HepG2 (cell line): ENCODE measurements around the gene FXYD6. TPM values are rescaled to one million over a fixed set of nuclear protein-coding genes. Genes with fewer than 3 reads are reported as not detected.

ENCODE experiments used
- CBX1 ChIP-seq: IDR thresholded peaks from one replicate; pipeline ENCODE4 v1.6.1; 2016; ENCODE audit warnings: antibody characterized with exemption, low read depth
- ETV6 ChIP-seq: sonication (generic); formaldehyde crosslinking; conservative IDR thresholded peaks from 2 replicates; pipeline ENCODE4 v1.4.0; 2020; ENCODE audit warnings: missing genetic modification reagents
- HDAC2 ChIP-seq: sonication (generic); formaldehyde crosslinking; IDR thresholded peaks from 2 replicates; pipeline ENCODE4 v1.4.0; 2020; ENCODE audit warnings: missing genetic modification reagents
- JARID2 ChIP-seq: sonication (generic); formaldehyde crosslinking; IDR thresholded peaks from 2 replicates; pipeline ENCODE4 v1.8.1; 2023; ENCODE audit warnings: missing genetic modification reagents, inconsistent platforms; ENCODE audit not compliant: insufficient replicate concordance
- KIAA2018 ChIP-seq: sonication (generic); formaldehyde crosslinking; IDR thresholded peaks from 2 replicates; pipeline ENCODE4 v1.5.0; 2020; ENCODE audit warnings: mild to moderate bottlenecking, missing genetic modification reagents, borderline replicate concordance
- PHF21A ChIP-seq: sonication (generic); formaldehyde crosslinking; IDR thresholded peaks from 2 replicates; pipeline ENCODE4 v1.5.0; 2020; ENCODE audit warnings: mild to moderate bottlenecking, missing genetic modification reagents
- POLR2A ChIP-seq, 2 experiments: IDR thresholded peaks; 2 replicates each; pipeline ENCODE4 v1.6.1; 2011; ENCODE audit warnings: low read depth in 2 of 2, low read length in 2 of 2, mild to moderate bottlenecking in 1 of 2, moderate library complexity in 1 of 2; ENCODE audit not compliant: insufficient read depth in 1 of 2
- TCF12 ChIP-seq, 2 experiments: fragments of 450-650 bp in 1 of 2; sonication (generic) in 1 of 2; formaldehyde crosslinking in 1 of 2; IDR thresholded peaks; 2 replicates each; pipeline versions ENCODE4 v1.6.1 to v1.8.0; 2017 to 2022; ENCODE audit warnings: antibody characterized with exemption in 1 of 2, mild to moderate bottlenecking in 1 of 2, missing genetic modification reagents in 1 of 2, moderate library complexity in 1 of 2
- ZBTB7A ChIP-seq: sonication (generic); formaldehyde crosslinking; IDR thresholded peaks from 2 replicates; pipeline ENCODE4 v1.8.0; 2022; ENCODE audit warnings: mild to moderate bottlenecking, missing genetic modification reagents
- ZFY ChIP-seq: sonication (generic); formaldehyde crosslinking; IDR thresholded peaks from 2 replicates; pipeline ENCODE4 v1.4.0; 2020; ENCODE audit warnings: missing genetic modification reagents
- ZHX2 ChIP-seq, 2 experiments: sonication (generic) in 1 of 2; formaldehyde crosslinking in 1 of 2; IDR thresholded peaks; 2 replicates each; pipeline versions ENCODE4 v1.6.1 to v1.9.0; 2014 to 2022; ENCODE audit warnings: antibody characterized with exemption in 1 of 2, borderline replicate concordance in 1 of 2, inconsistent platforms in 1 of 2, low read depth in 1 of 2, missing genetic modification reagents in 1 of 2
- ZNF460 ChIP-seq: sonication (generic); formaldehyde crosslinking; IDR thresholded peaks from 2 replicates; pipeline ENCODE4 v1.5.1; 2020; ENCODE audit warnings: missing genetic modification reagents, mild to moderate bottlenecking, borderline replicate concordance
- ZNF543 ChIP-seq: sonication (generic); formaldehyde crosslinking; IDR thresholded peaks from 2 replicates; pipeline ENCODE4 v1.4.0; 2020; ENCODE audit warnings: mild to moderate bottlenecking, missing genetic modification reagents
- polyA plus RNA-seq, 8 experiments: library from polyadenylated mRNA; depleted of rRNA in 3 of 8; stranded (reverse) in 7 of 8; unstranded in 1 of 8; fragments of >200 nt; fragmentation: Illumina TruSeq in 4 of 8; extraction: Trizol in 4 of 8; gene quantifications; 2 replicates each; pipeline versions ENCODE4 v1.2.1 to v1.2.3, GENCODE V29; 2011 to 2016; ENCODE audit warnings: low read depth in 4 of 8, missing spikeins in 1 of 8, mixed read lengths in 1 of 8; ENCODE audit not compliant: insufficient read depth in 1 of 8
- total RNA-seq, 5 experiments: library from RNA; depleted of rRNA; stranded (reverse); fragments of >200 nt; fragmentation: Illumina TruSeq; extraction: Trizol; gene quantifications; 2 replicates each; pipeline ENCODE4 v1.2.3, GENCODE V29; 2016; ENCODE audit warnings: low read depth in 1 of 5

The FXYD6 gene
- total and polyA plus RNA-seq, 2 of the 13 experiments (the other 11 are each of a cell fraction or from before 2014, with no cell fraction given): not detected

GRCh38 chr11:117824571-117825537, 51.6 kb downstream of the FXYD6 start, which contains the start of gene FXYD2 (continued):
- TF ChIP-seq TCF12 (IDR thresholded peaks at IDR 0.05) (no peak), TCF12 (CRISPR knock-in tag; IDR thresholded peaks at IDR 0.05) (no peak), ZHX2 (IDR thresholded peaks at IDR 0.05; ENCODE audit: low read depth) (no peak), ZHX2 (CRISPR knock-in tag; IDR thresholded peaks at IDR 0.05; ENCODE audit: borderline replicate concordance) (no peak), POLR2A (IDR thresholded peaks at IDR 0.05; ENCODE audit: insufficient read depth in 1 of 2, low read depth in 2 of 2, low read length in 2 of 2) (peak in 1 of 2 experiments; percentile 80; a peak in 2 of 4 replicates), ZNF543 (peak; percentile 53; the same call in 1 of the 2 replicates), PHF21A (CRISPR knock-in tag) (peak; percentile 71; the same call in 1 of the 2 replicates), JARID2 (no peak), ZFY (CRISPR knock-in tag) (peak; percentile 31; the same call in 1 of the 2 replicates), ZNF460 (CRISPR knock-in tag) (no peak), KIAA2018 (no peak), ETV6 (CRISPR knock-in tag) (no peak), ZBTB7A (CRISPR knock-in tag) (0 out of 2 replicates have a peak, but pooled peaks have one; percentile 26), CBX1 (no peak), HDAC2 (no peak)
